B cell (primary cell): ENCODE data around the gene SCN3B. TPM values are rescaled to one million over a fixed set of nuclear protein-coding genes. Genes with fewer than 3 reads are reported as not detected.

Source experiments
- ATAC-seq: fragments of 200-7000 bp; cut with Tn5 transposase; one replicate; pipeline ENCODE4 v1.10.0; 2021; ENCODE audit warnings: low read depth, mild to moderate bottlenecking, moderate number of reproducible peaks, moderate library complexity
- CTCF ChIA-PET: fragments of 350-600 bp; sonication (Branson Sonifier 250); formaldehyde crosslinking; loops from one replicate; lab custom pipeline; 2021; ENCODE audit warnings: antibody characterized with exemption, inconsistent platforms; lab: Charles Lee
- POLR2A ChIA-PET: fragments of 350-600 bp; sonication (Branson Sonifier 250); formaldehyde crosslinking; loops from one replicate; lab custom pipeline; 2021; ENCODE audit warnings: antibody characterized with exemption; lab: Charles Lee
- DNase-seq: peaks from one replicate; pipeline ENCODE4 v3.0.0; 2013
- H2AFZ ChIP-seq: 2 replicates; pipeline ENCODE4 v1.6.1; 2012; ENCODE audit warnings: mild to moderate bottlenecking, low read depth, low read length; ENCODE audit not compliant: insufficient read depth, poor library complexity, severe bottlenecking
- H3K27ac ChIP-seq, 2 donors: 1 replicate in 1 of 2; 2 replicates in 1 of 2; pipeline ENCODE4 v1.5.1; 2012 to 2013; ENCODE audit warnings: low read length in 2 of 2, mild to moderate bottlenecking in 2 of 2, moderate library complexity in 1 of 2
- H3K27me3 ChIP-seq, 4 experiments: fragments of 200-600 bp in 1 of 4; sonication (generic) in 1 of 4; replicated peaks in 1 of 4; 1 replicate in 2 of 4; 2 replicates in 2 of 4; pipeline versions ENCODE4 v1.6.1 to v1.7.0; 2013 to 2016; ENCODE audit warnings: low read length in 3 of 4, mild to moderate bottlenecking in 2 of 4, mixed read lengths in 1 of 4, moderate library complexity in 1 of 4; ENCODE audit not compliant: insufficient read depth in 4 of 4, control insufficient read depth in 3 of 4; ENCODE audit errors: control extremely low read depth in 1 of 4
- H3K36me3 ChIP-seq, 2 experiments: replicated peaks in 1 of 2; 1 replicate in 1 of 2; 2 replicates in 1 of 2; pipeline versions ENCODE4 v1.6.1 to v1.7.1; 2013; ENCODE audit warnings: low read length in 1 of 2; ENCODE audit not compliant: insufficient read depth in 2 of 2, control insufficient read depth in 1 of 2; ENCODE audit errors: control extremely low read depth in 1 of 2, extremely low read depth in 1 of 2
- H3K4me1 ChIP-seq, 2 donors: fragments of 200-600 bp in 1 of 2; sonication (generic) in 1 of 2; 1 replicate in 1 of 2; 2 replicates in 1 of 2; pipeline versions ENCODE4 v1.5.1 to v1.6.1; 2013 to 2017; ENCODE audit warnings: low read length in 2 of 2; ENCODE audit not compliant: control insufficient read depth in 2 of 2, insufficient read depth in 2 of 2
- H3K4me2 ChIP-seq: replicated peaks from 2 replicates; pipeline ENCODE3; 2012; ENCODE audit warnings: mild to moderate bottlenecking, low read depth, low read length; ENCODE audit not compliant: poor library complexity, severe bottlenecking
- H3K4me3 ChIP-seq, 5 experiments: fragments of 200-600 bp in 1 of 5; sonication (generic) in 1 of 5; 1 replicate in 3 of 5; 2 replicates in 2 of 5; pipeline versions ENCODE4 v1.5.1 to v1.7.0; 2011 to 2016; ENCODE audit warnings: low read length in 4 of 5, mild to moderate bottlenecking in 4 of 5, low read depth in 2 of 5, control low read depth in 1 of 5, moderate library complexity in 1 of 5; ENCODE audit not compliant: insufficient read depth in 1 of 5; ENCODE audit errors: control extremely low read depth in 1 of 5, extremely low read depth in 1 of 5
- H3K79me2 ChIP-seq: fragments of 200-600 bp; sonication (generic); one replicate; pipeline ENCODE4 v1.6.0; 2016; ENCODE audit warnings: low read length; ENCODE audit not compliant: control insufficient read depth, insufficient read depth
- H3K9ac ChIP-seq: fragments of 200-600 bp; sonication (generic); 2 replicates; pipeline ENCODE4 v1.6.1; 2017; ENCODE audit warnings: mild to moderate bottlenecking, low read length, moderate library complexity
- H3K9me3 ChIP-seq, 3 donors: one replicate each; pipeline versions ENCODE4 v1.6.1 to v1.7.1; 2013; ENCODE audit warnings: low read length in 2 of 3; ENCODE audit not compliant: control insufficient read depth in 2 of 3, insufficient read depth in 1 of 3; ENCODE audit errors: control extremely low read depth in 1 of 3
- H4K20me1 ChIP-seq: 2 replicates; pipeline ENCODE4 v1.6.0; 2012; ENCODE audit warnings: mild to moderate bottlenecking, low read length; ENCODE audit not compliant: insufficient read depth, control insufficient read depth, poor library complexity, severe bottlenecking
- H3K27ac Mint-ChIP-seq: one replicate; pipeline ENCODE4 v1.8.0; 2021; ENCODE audit warnings: mixed read lengths
- H3K27me3 Mint-ChIP-seq: one replicate; pipeline ENCODE4 v1.8.0; 2021; ENCODE audit warnings: mixed read lengths
- H3K4me1 Mint-ChIP-seq: one replicate; pipeline ENCODE4 v1.8.0; 2021; ENCODE audit warnings: mixed read lengths
- H3K4me3 Mint-ChIP-seq: one replicate; pipeline ENCODE4 v1.8.0; 2021; ENCODE audit warnings: mixed read lengths
- H3K9me3 Mint-ChIP-seq: one replicate; pipeline ENCODE4 v1.8.0; 2022; ENCODE audit warnings: mixed read lengths; ENCODE audit not compliant: insufficient read depth
- EZH2 ChIP-seq: IDR thresholded peaks from 2 replicates; pipeline ENCODE4 v1.6.1; 2012; ENCODE audit warnings: borderline replicate concordance, low read depth, mild to moderate bottlenecking, moderate library complexity, low read length; ENCODE audit not compliant: insufficient read depth, poor library complexity, severe bottlenecking
- WGBS: methylation state at CpG from one replicate; pipeline ENCODE4 v1.1.5; 2013; ENCODE audit warnings: missing lambda C conversion rate; ENCODE audit not compliant: insufficient coverage; 5-methylcytosine and 5-hydroxymethylcytosine counted together
- intact Hi-C: fragments of 100-400 bp; cut with micrococcal nuclease; formaldehyde crosslinking; loops from one replicate; pipeline ENCODE4 v1.10.0; 2022
- polyA plus RNA-seq: library from polyadenylated mRNA; depleted of rRNA; stranded (reverse); fragments of >200 nt; gene quantifications from 2 replicates; pipeline ENCODE4 v1.2.3, GENCODE V29; 2012
- total RNA-seq, 2 donors: library from RNA; stranded (reverse); fragments of 120-200 nt in 1 of 2; gene quantifications; 1 replicate in 1 of 2; 2 replicates in 1 of 2; pipeline versions ENCODE4 v1.2.3 to v1.2.4, GENCODE V29; 2013 to 2022
- TF ChIP-seq, protein P1 (sequence below): fragments of 200-600 bp; IDR thresholded peaks from one replicate; pipeline ENCODE4 v1.8.0; 2022; ENCODE audit warnings: antibody characterized with exemption, mild to moderate bottlenecking

SCN3B gene
- total and polyA plus RNA-seq, 2 donors (not counting 1 experiment from before 2014, with no cell fraction given) = not detected

- DNase-seq (no peak), ATAC-seq (no peak)
- H3K9me3 Mint-ChIP-seq = no peaks in the 10 kb centered on the region
- POLR2A ChIA-PET = no interaction called here
- Histone ChIP-seq H3K36me3 (no peaks in the 10 kb centered on the region), H4K20me1 (no peaks in the 10 kb centered on the region), H3K4me2 (no peak overlapping the region), H3K27me3 (no peaks in the 10 kb centered on the region), H3K9ac (no peak overlapping the region), H2AFZ (no peak overlapping the region), H3K9me3 (no peaks in the 10 kb centered on the region), H3K4me1 (no peaks in the 10 kb centered on the region), H3K27ac (no peak overlapping the region), H3K4me3 (no peak overlapping the region), H3K79me2 (no peaks in the 10 kb centered on the region)
- H3K27ac Mint-ChIP-seq = no peak overlapping the region
- no peak overlapping the region for H3K4me3 Mint-ChIP-seq
- WGBS = 100% methylated on average over 1 of the region's 2 CpGs
- intact Hi-C loops = no loop called here
- CTCF ChIA-PET = no interaction called here
- no peaks in the 10 kb centered on the region for H3K4me1 Mint-ChIP-seq
- no peaks in the 10 kb centered on the region for H3K27me3 Mint-ChIP-seq
- TF ChIP-seq EZH2 = no peak
- TF ChIP-seq, protein P1, sequence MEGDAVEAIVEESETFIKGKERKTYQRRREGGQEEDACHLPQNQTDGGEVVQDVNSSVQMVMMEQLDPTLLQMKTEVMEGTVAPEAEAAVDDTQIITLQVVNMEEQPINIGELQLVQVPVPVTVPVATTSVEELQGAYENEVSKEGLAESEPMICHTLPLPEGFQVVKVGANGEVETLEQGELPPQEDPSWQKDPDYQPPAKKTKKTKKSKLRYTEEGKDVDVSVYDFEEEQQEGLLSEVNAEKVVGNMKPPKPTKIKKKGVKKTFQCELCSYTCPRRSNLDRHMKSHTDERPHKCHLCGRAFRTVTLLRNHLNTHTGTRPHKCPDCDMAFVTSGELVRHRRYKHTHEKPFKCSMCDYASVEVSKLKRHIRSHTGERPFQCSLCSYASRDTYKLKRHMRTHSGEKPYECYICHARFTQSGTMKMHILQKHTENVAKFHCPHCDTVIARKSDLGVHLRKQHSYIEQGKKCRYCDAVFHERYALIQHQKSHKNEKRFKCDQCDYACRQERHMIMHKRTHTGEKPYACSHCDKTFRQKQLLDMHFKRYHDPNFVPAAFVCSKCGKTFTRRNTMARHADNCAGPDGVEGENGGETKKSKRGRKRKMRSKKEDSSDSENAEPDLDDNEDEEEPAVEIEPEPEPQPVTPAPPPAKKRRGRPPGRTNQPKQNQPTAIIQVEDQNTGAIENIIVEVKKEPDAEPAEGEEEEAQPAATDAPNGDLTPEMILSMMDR = no peak
These were observed 56.6 kb downstream of the SCN3B start for GRCh38 chr11:123597859-123598258.

GRCh38 chr11:123594921-123595320 lies 59.5 kb downstream of the SCN3B start:
- Histone ChIP-seq H3K4me3 (no peak overlapping the region), H4K20me1 (no peaks in the 10 kb centered on the region), H3K27me3 (no peaks in the 10 kb centered on the region), H3K9me3 (no peaks in the 10 kb centered on the region), H3K27ac (no peak overlapping the region), H2AFZ (no peak overlapping the region), H3K4me2 (no peak overlapping the region), H3K79me2 (no peaks in the 10 kb centered on the region), H3K36me3 (no peaks in the 10 kb centered on the region), H3K4me1 (no peaks in the 10 kb centered on the region), H3K9ac (no peak overlapping the region)
- ATAC-seq (no peak), DNase-seq (no peak)
- TF ChIP-seq EZH2 = no peak
- TF ChIP-seq, protein P1 = no peak
- intact Hi-C loops = no loop called here
- H3K27ac Mint-ChIP-seq = no peak overlapping the region
- ChIA-PET CTCF (no interaction called here), POLR2A (no interaction called here)
- no peaks in the 10 kb centered on the region for H3K4me1 Mint-ChIP-seq
- no peaks in the 10 kb centered on the region for H3K9me3 Mint-ChIP-seq
- H3K27me3 Mint-ChIP-seq = no peaks in the 10 kb centered on the region
- no peak overlapping the region for H3K4me3 Mint-ChIP-seq
- 100% methylated on average over 1 of the region's 4 CpGs for WGBS
